NCI-H2196 treated with DMSO at 0.1 percent for 48 hours (cell line): Measurements from ENCODE around the gene BORCS5.
"Not testable (repeated sequence)": the region's sequence is repeated elsewhere in the genome, so short reads cannot be mapped to it uniquely, and the experiment has no call there.

Source experiments
- DNase-seq: peaks from one replicate; lab custom pipeline; 2025; ENCODE audit not compliant: unreplicated experiment; lab: John Stamatoyannopoulos, UW

Gene BORCS5

GRCh38 chr12:12456637-12457036 lies 99.8 kb downstream of the BORCS5 start:
- DNase-seq, result no peak

- no peak for DNase-seq
Measured at GRCh38 chr12:12460935-12461922, 104.4 kb downstream of the BORCS5 start.

GRCh38 chr12:12461923-12462315 lies 105.0 kb downstream of the BORCS5 start:
- no peak for DNase-seq

GRCh38 chr12:12465522-12465921 lies 108.6 kb downstream of the BORCS5 start:
- no peak for DNase-seq

- DNase-seq, result no peak
Measured at GRCh38 chr12:12466157-12466556, 109.3 kb downstream of the BORCS5 start.

- DNase-seq, result no peak
Measured at GRCh38 chr12:12467264-12467663, 110.4 kb downstream of the BORCS5 start.

GRCh38 chr12:12467688-12468261 lies 110.9 kb downstream of the BORCS5 start:
- no peak for DNase-seq

- DNase-seq, result no peak
Measured at GRCh38 chr12:12468575-12468974, 111.7 kb downstream of the BORCS5 start.

GRCh38 chr12:12469386-12469785 lies 112.5 kb downstream of the BORCS5 start:
- DNase-seq, result no peak

GRCh38 chr12:12470751-12471306 lies 114.0 kb downstream of the BORCS5 start:
- no peak for DNase-seq

GRCh38 chr12:12471982-12472961 lies 115.4 kb downstream of the BORCS5 start:
- not testable (repeated sequence) for DNase-seq

GRCh38 chr12:12473223-12473622 lies 116.3 kb downstream of the BORCS5 start:
- no peak for DNase-seq

GRCh38 chr12:12474471-12474928 lies 117.6 kb downstream of the BORCS5 start:
- DNase-seq, result no peak

- no peak for DNase-seq
Measured at GRCh38 chr12:12474931-12475795, 118.3 kb downstream of the BORCS5 start.

GRCh38 chr12:12476857-12477531 lies 120.1 kb downstream of the BORCS5 start:
- no peak for DNase-seq

- DNase-seq, result no peak
Measured at GRCh38 chr12:12477532-12477890, 120.6 kb downstream of the BORCS5 start.

GRCh38 chr12:12480074-12480473 lies 123.2 kb downstream of the BORCS5 start:
- no peak for DNase-seq

- no peak for DNase-seq
Measured at GRCh38 chr12:12481631-12482030, 124.8 kb downstream of the BORCS5 start.

GRCh38 chr12:12482150-12482761 lies 125.4 kb downstream of the BORCS5 start:
- DNase-seq, result no peak
